Non-pigmented ciliary epithelial cell (primary cell): Measurements from ENCODE around the gene RENBP.

Experiments used
- DNase-seq: peaks from one replicate; pipeline ENCODE4 v3.0.0-alpha.2; 2010; ENCODE audit warnings: low read depth

The RENBP gene

GRCh38 chrX:153970357-153971123 lies 26.1 kb upstream of the RENBP start:
- DNase-seq, result no peak

DNA sequence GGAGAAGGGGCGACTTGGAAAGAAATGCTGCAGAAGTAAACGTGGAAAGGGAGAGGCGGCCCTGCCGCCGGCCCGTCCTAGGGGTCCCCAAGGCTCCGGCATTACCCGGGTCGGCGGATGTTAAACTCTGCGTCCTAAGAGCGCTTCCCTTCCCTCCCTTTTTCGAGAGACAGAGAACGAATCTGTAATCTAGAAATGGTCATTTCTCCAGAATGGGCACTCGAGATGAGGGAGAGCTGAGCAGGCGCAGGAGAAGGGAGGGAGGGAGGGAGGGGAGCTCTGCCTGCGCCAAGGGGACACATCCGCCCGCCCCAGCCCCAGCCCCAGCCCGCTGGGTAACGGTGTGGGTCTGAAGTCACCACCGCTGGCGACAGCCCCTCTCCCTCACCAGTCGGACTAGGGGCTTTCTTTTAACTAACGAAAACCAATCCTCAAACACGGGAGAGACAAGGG lies 25.5 kb upstream of the RENBP start:
- DNase-seq, result no peak

- no peak for DNase-seq
Measured at GRCh38 chrX:153969125-153969903, 24.9 kb upstream of the RENBP start.

DNA sequence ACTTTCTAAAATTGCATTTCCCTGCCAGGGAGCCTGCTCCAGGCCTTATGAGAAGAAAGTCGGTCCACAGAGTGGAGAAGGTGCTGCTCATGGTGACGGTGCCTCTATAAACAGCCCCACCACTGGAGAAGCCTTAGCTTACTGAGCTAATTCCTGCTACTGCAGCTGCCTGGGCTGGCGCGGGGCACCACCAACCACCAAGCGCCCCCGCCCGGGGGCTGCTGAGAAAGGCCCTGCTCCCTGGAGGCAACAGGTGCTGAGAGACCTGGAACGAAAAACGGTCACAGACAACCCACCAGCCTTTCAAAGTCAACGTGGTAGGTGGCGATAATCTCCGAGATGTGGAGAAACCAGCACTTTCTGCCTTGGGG lies 24.3 kb upstream of the RENBP start:
- no peak for DNase-seq

DNA sequence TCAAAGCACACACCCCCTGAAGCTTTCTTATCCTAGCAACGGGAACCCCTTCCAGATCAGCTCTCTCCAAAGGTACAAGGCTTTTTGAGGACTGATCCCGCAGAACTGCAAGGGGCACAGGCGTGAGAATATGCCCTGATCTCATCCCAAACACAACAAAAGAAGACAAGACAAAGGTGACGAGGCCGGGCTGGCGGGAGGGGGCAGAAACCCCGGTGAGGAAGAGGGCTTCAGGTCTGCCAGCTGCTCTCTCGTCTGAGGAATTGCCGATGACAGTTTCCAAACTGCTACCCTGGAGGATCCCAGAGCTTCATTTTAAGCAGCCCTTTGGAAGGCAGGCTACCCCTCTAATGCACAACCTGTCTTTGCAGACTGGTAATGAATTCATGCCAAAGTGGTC lies 23.8 kb upstream of the RENBP start:
- DNase-seq, result no peak

- no peak for DNase-seq
Measured at GRCh38 chrX:153967536-153968224, 23.2 kb upstream of the RENBP start.

GRCh38 chrX:153966841-153967535 lies 22.5 kb upstream of the RENBP start:
- no peak for DNase-seq

DNA sequence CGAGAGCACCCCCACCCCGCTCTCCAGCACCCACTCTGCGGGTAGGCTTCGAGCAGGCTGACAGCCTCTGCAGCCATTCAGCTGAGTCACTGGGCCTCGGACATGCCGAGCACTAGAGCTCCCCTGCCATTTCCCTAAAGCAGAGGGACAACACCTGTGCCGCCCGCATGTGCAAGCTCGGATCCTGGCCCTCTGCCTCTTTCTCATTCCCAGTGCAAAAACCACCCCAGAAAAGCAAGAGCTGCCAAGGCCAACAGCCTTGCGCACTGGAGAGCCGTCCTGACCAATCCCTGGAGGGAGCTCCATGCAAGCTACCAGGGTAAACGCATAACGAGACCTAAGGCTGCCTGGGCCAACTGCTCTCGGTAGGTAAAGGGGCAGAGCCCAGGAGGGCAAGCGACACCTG lies 21.8 kb upstream of the RENBP start:
- DNase-seq, result no peak

GRCh38 chrX:153965406-153965805 lies 21.0 kb upstream of the RENBP start:
- no peak for DNase-seq

- DNase-seq, result no peak
Measured at GRCh38 chrX:153964105-153964504, 19.7 kb upstream of the RENBP start.

DNA sequence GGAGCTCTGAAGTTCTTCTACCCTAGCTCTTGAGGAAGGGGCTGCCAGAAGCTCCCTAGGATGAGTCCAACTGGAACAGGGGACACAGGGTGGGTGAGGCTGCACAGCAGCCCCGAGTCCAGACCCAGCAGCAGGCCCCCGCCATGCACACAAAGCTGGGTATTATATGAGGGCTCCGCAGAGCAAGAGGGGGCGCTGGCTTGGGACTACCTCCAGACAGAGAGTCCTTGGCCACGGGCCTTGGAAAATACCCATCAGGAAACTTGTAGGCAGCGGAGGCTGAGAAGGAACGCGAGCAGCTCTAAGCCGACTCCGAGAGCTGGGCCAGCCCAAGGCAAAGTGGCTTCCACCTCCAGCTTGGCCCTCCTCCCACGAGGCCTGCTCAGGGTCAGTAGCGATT lies 19.1 kb upstream of the RENBP start:
- DNase-seq, result no peak

DNA sequence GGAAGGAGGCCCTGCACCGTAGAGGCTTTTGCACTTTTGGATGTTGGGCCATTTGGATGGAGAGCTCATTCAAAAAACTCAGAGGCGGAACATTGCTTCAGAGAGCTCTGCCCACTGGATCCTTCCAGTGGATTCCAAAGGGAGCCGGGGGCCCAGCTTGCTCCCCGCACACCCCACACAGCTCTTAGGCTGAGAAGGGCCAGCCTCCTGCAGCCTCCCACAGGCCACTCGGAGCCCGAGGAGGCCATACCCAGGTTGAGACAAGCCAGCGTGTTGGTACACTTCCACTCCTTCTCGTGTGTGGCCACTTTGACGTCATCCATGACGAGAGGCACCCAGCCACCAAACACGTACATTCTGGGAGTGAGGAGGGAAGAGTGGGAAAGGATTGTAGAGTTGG lies 16.8 kb upstream of the RENBP start:
- no peak for DNase-seq

DNA sequence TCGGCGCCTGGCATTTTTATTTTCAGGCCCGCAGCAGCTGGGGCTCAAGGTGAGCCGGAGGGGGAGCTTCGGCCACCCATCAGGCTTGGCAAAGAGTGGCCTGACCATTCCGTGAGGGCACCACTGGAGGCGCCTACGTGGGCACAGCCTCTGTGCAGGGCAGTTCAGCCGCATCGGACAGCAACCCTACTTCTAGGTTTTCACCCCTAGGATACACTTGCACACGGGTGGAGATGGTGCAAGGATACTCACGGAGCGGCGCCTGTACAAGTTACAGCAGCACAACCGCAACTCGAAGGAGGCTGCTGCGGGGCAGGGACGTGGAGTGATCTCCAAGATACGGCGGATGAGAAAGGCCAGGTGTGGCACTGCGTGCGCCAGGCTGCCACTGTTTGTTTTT lies 16.3 kb upstream of the RENBP start:
- DNase-seq, result no peak

DNA sequence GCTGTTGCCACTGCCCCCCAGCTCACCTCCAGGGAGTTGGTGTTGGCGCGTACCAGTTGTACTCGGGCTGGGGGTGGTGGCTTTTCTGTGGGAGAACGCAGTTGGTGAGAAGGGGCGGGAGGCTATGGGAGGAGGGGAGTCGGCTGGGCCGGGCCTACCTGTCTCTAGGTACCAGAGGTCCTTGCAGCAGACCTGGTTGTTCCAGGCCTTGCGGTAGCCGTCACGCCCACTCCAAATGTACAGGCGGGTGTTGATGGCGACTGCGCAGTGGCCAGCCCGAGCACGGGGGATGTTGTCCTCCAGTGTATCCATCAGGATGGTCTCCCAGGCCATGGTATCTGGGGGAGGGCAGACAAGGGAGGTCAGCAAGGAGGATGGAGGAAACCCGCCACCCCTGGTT lies 15.6 kb upstream of the RENBP start:
- DNase-seq, result no peak

DNA sequence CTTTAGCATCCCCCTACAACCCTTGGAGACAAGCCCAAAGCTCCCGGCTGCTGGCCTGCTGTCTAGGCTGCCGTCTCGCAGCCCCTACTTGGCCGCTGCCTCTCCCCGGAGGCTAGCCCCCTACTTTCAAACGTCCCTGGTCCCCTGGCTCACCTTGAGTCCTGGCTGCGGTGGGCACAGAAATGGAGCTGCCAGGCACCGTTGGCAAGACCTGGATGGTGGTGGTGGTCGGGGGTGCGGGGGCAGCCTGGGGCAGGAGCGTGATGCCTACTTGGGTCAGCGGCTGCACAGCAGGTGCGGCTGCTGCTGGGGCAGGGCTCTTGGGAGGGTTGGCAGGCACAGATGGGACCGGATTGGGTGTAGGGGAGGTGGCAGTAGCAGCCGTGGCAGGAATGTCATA lies 15.2 kb upstream of the RENBP start:
- no peak for DNase-seq

GRCh38 chrX:153958605-153959004 lies 14.2 kb upstream of the RENBP start:
- DNase-seq, result no peak

DNA sequence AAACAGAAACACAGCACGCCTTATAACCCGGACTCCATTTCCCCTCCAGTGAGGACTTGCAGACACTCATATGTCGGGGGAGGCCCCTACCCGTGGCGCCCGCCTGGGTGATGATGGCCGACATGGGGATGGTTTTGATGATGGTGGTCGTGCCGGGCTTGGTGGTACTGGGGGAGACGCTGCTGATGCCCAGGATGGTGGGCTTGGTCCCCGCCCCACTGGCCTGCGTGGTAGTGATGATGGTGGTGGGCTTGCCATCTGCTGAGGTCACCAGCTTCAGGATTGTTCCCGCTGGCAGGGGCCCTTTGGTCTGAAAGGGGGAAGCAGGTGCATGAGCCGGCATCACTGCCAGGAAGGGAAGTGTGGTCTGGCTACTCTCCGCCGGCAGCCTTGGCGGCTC lies 12.8 kb upstream of the RENBP start:
- no peak for DNase-seq

DNA sequence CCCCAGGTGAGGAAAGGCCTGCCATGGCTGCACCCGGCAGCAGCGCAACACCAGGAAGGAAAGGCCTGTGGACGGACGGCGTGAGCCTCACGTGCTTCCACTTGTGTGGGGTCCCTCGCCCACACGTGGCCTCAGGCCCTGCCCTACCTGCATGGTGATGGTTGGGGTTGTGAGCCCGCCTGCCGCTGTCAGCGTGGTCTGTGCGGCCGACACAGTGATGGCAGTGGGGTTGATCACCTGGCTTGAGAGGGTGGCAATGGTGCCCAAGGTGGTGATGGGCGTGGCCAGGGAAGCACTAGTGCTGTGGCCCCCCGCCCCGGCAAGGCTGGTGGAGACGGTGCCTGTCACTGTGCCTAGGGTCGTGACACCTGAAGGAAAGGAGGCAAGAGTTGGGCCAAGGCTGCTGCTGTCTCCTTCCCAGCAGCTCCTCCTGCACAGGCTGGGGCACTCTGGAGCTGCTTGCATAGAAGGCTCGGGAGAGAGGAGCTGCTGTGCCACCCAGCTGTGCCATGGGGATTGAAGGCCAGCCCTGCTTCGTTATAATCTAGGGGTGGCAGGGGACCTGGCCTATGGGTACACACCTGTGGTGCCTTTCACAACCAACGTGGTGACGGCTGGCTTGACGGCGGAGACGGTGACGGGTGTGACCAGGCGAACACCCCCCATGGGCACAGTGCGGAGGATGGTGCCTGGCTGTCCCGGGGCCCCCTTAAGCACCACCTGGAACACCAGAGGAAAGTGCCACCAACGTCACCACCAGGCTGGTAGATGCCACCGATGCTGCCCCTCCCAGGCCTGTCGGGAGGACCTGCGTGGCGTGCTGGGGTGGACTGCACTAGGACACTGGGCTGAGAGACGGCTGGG lies 11.8 kb upstream of the RENBP start:
- DNase-seq, result no peak

GRCh38 chrX:153955228-153955732 lies 10.8 kb upstream of the RENBP start:
- no peak for DNase-seq

DNA sequence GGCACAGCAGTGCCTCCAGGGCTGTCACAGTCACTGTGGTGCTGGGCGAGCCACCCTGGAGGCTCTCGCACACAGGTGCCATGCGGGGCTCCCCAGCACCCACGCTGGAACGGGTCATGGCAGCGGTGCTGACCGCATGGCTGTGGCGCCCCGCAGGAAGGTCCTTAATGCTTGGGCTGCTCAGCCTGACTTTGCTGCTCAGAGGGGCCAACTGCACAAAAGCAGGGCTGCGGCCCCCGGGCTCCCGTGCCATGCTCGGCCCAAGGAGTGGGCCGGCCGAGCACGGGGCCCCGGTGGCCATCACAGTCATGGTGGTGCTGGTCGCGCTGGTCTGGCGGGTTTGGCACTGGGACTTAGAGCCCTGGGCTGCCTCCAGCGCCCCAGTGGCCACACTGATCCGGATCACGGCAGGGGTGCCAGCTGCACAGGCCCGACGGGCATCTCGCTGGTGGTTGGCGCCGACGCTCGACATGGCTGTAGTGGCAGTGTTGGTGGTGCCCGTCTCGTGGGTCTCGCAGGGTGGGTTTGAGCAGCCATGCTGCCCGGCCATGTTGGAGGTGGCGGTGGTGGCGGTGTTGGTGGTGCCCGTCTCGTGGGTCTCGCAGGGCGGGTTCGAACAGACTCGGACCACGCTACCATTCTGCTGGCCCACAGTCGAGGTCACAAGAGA lies 10.2 kb upstream of the RENBP start:
- DNase-seq, result no peak
